CD4-positive, alpha-beta T cell treated with Interferon gamma for 1 hour (primary cell): ENCODE data around the gene GCK.
"Not testable (repeated sequence)": the region's sequence is repeated elsewhere in the genome, so short reads cannot be mapped to it uniquely, and the experiment has no call there.

ENCODE experiments used
- DNase-seq: peaks from one replicate; pipeline ENCODE4 v3.0.0-alpha.2; 2020

The GCK gene

GRCh38 chr7:44176486-44176885, 12.8 kb downstream of the GCK start:
- no peak for DNase-seq

GRCh38 chr7:44175730-44176129, 13.5 kb downstream of the GCK start:
- DNase-seq: no peak

- DNase-seq: not testable (repeated sequence)
Measured at GRCh38 chr7:44174694-44174948, 14.6 kb downstream of the GCK start.

GRCh38 chr7:44173911-44174693, 15.1 kb downstream of the GCK start:
- no peak for DNase-seq

- no peak for DNase-seq
Measured at GRCh38 chr7:44172803-44173424, 16.3 kb downstream of the GCK start.

- DNase-seq: no peak
Measured at GRCh38 chr7:44172352-44172751, 16.9 kb downstream of the GCK start.

GRCh38 chr7:44171901-44172300, 17.3 kb downstream of the GCK start:
- DNase-seq: not testable (repeated sequence)

- no peak for DNase-seq
Measured at GRCh38 chr7:44167920-44168319, 21.3 kb downstream of the GCK start.

GRCh38 chr7:44163591-44163990, 25.6 kb downstream of the GCK start:
- DNase-seq: no peak

- no peak for DNase-seq
Measured at GRCh38 chr7:44162785-44163395, 26.3 kb downstream of the GCK start.

GRCh38 chr7:44162179-44162578, 27.1 kb downstream of the GCK start:
- no peak for DNase-seq

- no peak for DNase-seq
Measured at GRCh38 chr7:44161371-44161770, 27.9 kb downstream of the GCK start.

GRCh38 chr7:44159824-44160630, 29.2 kb downstream of the GCK start:
- DNase-seq: no peak

GRCh38 chr7:44158873-44159631, 30.2 kb downstream of the GCK start:
- DNase-seq: no peak

- DNase-seq: no peak
Measured at GRCh38 chr7:44158096-44158872, 31.0 kb downstream of the GCK start.

- DNase-seq: no peak
Measured at GRCh38 chr7:44157116-44158080, 31.8 kb downstream of the GCK start.

- no peak for DNase-seq
Measured at GRCh38 chr7:44156453-44157010, 32.7 kb downstream of the GCK start.

- DNase-seq: no peak
Measured at GRCh38 chr7:44155191-44156185, 33.8 kb downstream of the GCK start.

GRCh38 chr7:44154703-44155102, 34.5 kb downstream of the GCK start:
- DNase-seq: no peak
